Ishikawa (cell line): ENCODE measurements around the gene WNT8A.

Experiments used
- CEBPB ChIP-seq: IDR thresholded peaks from 2 replicates; pipeline ENCODE4 v1.6.1; 2012
- FOXM1 ChIP-seq: IDR thresholded peaks from 2 replicates; pipeline ENCODE4 v1.6.1; 2012; ENCODE audit warnings: low read depth, borderline replicate concordance
- TAF1 ChIP-seq: IDR thresholded peaks from 2 replicates; pipeline ENCODE4 v1.6.1; 2012; ENCODE audit warnings: low read depth, mild to moderate bottlenecking

GRCh38 chr5:138132543-138132942 is 48.7 kb downstream of the WNT8A start:
- TF ChIP-seq FOXM1 (no peak), CEBPB (no peak), TAF1 (no peak)
